Endothelial cell (in vitro differentiated cells): ENCODE measurements around the gene C13orf46. TPM values are rescaled to one million over a fixed set of nuclear protein-coding genes. Genes with fewer than 3 reads are reported as not detected.

ENCODE experiments used
- DNase-seq: peaks from one replicate; pipeline ENCODE4 v3.0.0; 2021; ENCODE audit warnings: low spot score
- H3K27ac Mint-ChIP-seq: one replicate; pipeline ENCODE4 v1.8.0; 2021; ENCODE audit warnings: mixed read lengths, inconsistent platforms; ENCODE audit not compliant: unreplicated experiment
- H3K27me3 Mint-ChIP-seq: one replicate; pipeline ENCODE4 v1.8.0; 2021; ENCODE audit warnings: mild to moderate bottlenecking, moderate library complexity, mixed read lengths, inconsistent platforms; ENCODE audit not compliant: unreplicated experiment
- H3K36me3 Mint-ChIP-seq: one replicate; pipeline ENCODE4 v1.8.0; 2021; ENCODE audit warnings: mild to moderate bottlenecking, low read depth, mixed read lengths, inconsistent platforms; ENCODE audit not compliant: unreplicated experiment
- H3K4me1 Mint-ChIP-seq: one replicate; pipeline ENCODE4 v1.8.0; 2021; ENCODE audit warnings: mild to moderate bottlenecking, mixed read lengths, inconsistent platforms; ENCODE audit not compliant: unreplicated experiment
- H3K4me3 Mint-ChIP-seq: one replicate; pipeline ENCODE4 v1.8.0; 2021; ENCODE audit warnings: mild to moderate bottlenecking, mixed read lengths, inconsistent platforms; ENCODE audit not compliant: unreplicated experiment
- H3K9me3 Mint-ChIP-seq: one replicate; pipeline ENCODE4 v1.8.0; 2021; ENCODE audit warnings: mixed read lengths, inconsistent platforms; ENCODE audit not compliant: unreplicated experiment
- CTCF ChIP-seq: fragments of 200-600 bp; sonication (generic); IDR thresholded peaks from one replicate; pipeline ENCODE4 v1.5.0; 2021; ENCODE audit warnings: antibody characterized with exemption; ENCODE audit not compliant: unreplicated experiment
- total RNA-seq: library from RNA; stranded (reverse); fragmentation: NEBNext Ultra II Directional; extraction: Animal tissue kit (Norgen Biotek cat#: 25700); gene quantifications from one replicate; pipeline ENCODE4 v1.2.1, GENCODE V29; 2021; ENCODE audit not compliant: unreplicated experiment

The C13orf46 gene
- total RNA-seq, 1 donor from 2014 or later = 1.5 TPM

GRCh38 chr13:113992276-113993005 lies 18.6 kb upstream of the C13orf46 start:
- no peak for DNase-seq
- Mint-ChIP-seq H3K4me1 (no peaks in the 10 kb centered on the region), H3K9me3 (no peaks in the 10 kb centered on the region), H3K27ac (no peak overlapping the region), H3K4me3 (no peak overlapping the region), H3K27me3 (peaks cover 13% of the 10 kb centered on the region), H3K36me3 (peaks cover 41% of the 10 kb centered on the region)
- TF ChIP-seq CTCF = no peak

GRCh38 chr13:113991676-113992179 lies 17.9 kb upstream of the C13orf46 start:
- H3K27me3 Mint-ChIP-seq = peaks cover 11% of the 10 kb centered on the region
- no peaks in the 10 kb centered on the region for H3K4me1 Mint-ChIP-seq
- TF ChIP-seq CTCF = no peak
- no peak overlapping the region for H3K27ac Mint-ChIP-seq
- H3K36me3 Mint-ChIP-seq = peaks cover 41% of the 10 kb centered on the region
- DNase-seq = no peak
- H3K4me3 Mint-ChIP-seq = peak overlapping the region; percentile 56
- H3K9me3 Mint-ChIP-seq = no peaks in the 10 kb centered on the region

GRCh38 chr13:113991191-113991669 lies 17.4 kb upstream of the C13orf46 start:
- Mint-ChIP-seq H3K36me3 (peaks cover 41% of the 10 kb centered on the region), H3K27ac (no peak overlapping the region), H3K4me3 (peak overlapping the region; percentile 24), H3K27me3 (peaks cover 11% of the 10 kb centered on the region), H3K4me1 (no peaks in the 10 kb centered on the region), H3K9me3 (no peaks in the 10 kb centered on the region)
- no peak for DNase-seq
- no peak for TF ChIP-seq CTCF

DNA sequence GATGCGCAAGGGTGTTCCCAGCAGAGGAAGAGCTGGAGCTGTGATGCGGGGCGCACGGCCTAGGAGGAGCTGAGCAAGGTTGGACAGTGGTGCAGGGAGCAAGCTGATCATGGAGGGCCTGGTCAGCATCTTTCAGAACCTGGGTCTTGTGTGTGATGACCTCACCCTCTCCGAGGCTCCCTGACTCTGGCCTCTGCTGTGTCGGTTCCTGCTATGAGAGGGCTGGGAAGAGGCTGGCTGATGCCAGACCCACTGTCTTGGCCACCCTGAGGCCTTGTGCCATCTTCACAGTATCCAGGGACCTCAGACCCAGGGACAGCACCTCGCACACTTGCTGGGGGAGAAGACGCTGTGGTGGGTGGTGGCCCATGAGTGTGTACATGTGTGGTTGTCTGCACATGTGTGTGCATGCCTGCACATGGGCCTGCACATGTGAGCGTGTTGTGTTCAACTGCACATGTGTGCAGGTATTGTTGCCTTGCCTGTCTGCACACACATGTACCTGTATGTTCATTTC lies 16.5 kb upstream of the C13orf46 start:
- Mint-ChIP-seq H3K4me3 (peak overlapping the region; percentile 8), H3K9me3 (no peaks in the 10 kb centered on the region), H3K4me1 (no peaks in the 10 kb centered on the region), H3K36me3 (peaks cover 41% of the 10 kb centered on the region), H3K27me3 (peaks cover 11% of the 10 kb centered on the region), H3K27ac (no peak overlapping the region)
- TF ChIP-seq CTCF = no peak
- no peak for DNase-seq
